Stimulated activated CD8-positive, alpha-beta memory T cell treated with anti-CD3 and anti-CD28 coated beads, Interleukin-7, amount 100 ng/mL, for 4 hours (primary cell): Measurements from ENCODE around the gene OR2AG1.
A peak's percentile ranks its signal among the peaks of the same experiment; 100 is the strongest.
"Not testable (repeated sequence)": the region's sequence is repeated elsewhere in the genome, so short reads cannot be mapped to it uniquely, and the experiment has no call there.

Experiments
- DNase-seq, 2 donors: peaks; one replicate each; pipeline ENCODE4 v3.0.0-alpha.2; 2020; ENCODE audit warnings: low read depth in 2 of 2

The OR2AG1 gene

GRCh38 chr11:6790546-6790945, 7.7 kb downstream of the OR2AG1 start:
- no peak for DNase-seq

GRCh38 chr11:6794639-6795038, 11.8 kb downstream of the OR2AG1 start:
- no peak for DNase-seq

GRCh38 chr11:6799402-6799801, 16.6 kb downstream of the OR2AG1 start, which contains the start of gene OR6A2:
TSS of gene OR6A2 (minus strand) at chr11:6799689. CDS start at chr11:6795708, 3,981 bp downstream.
- no peak for DNase-seq

- DNase-seq: not testable (repeated sequence)
Observed at GRCh38 chr11:6801075-6801474, 18.3 kb downstream of the OR2AG1 start.

- DNase-seq: peak in 1 of 2 donors; percentile 3
Observed at GRCh38 chr11:6812390-6813005, 29.7 kb downstream of the OR2AG1 start.

GRCh38 chr11:6813656-6814055, 30.8 kb downstream of the OR2AG1 start:
- DNase-seq: no peak

- DNase-seq: no peak
Observed at GRCh38 chr11:6817694-6818093, 34.9 kb downstream of the OR2AG1 start.

GRCh38 chr11:6818967-6819366, 36.1 kb downstream of the OR2AG1 start:
- no peak for DNase-seq

- no peak for DNase-seq
Observed at GRCh38 chr11:6824136-6824823, 41.5 kb downstream of the OR2AG1 start.

- DNase-seq: no peak
Observed at GRCh38 chr11:6825231-6825744, 42.5 kb downstream of the OR2AG1 start.

- DNase-seq: no peak
Observed at GRCh38 chr11:6828103-6828502, 45.3 kb downstream of the OR2AG1 start.

GRCh38 chr11:6833356-6833755, 50.5 kb downstream of the OR2AG1 start:
- DNase-seq: no peak

GRCh38 chr11:6834021-6834420, 51.2 kb downstream of the OR2AG1 start:
- no peak for DNase-seq
